Esophagus mucosa (tissue), 1 donor: Measurements from ENCODE around the gene ACAA2. TPM values are rescaled to one million over a fixed set of nuclear protein-coding genes. Genes with fewer than 3 reads are reported as not detected.
A peak's percentile ranks its signal among the peaks of the same experiment; 100 is the strongest.

ENCODE experiments used
- ATAC-seq: fragments of 200-7000 bp; cut with Tn5 transposase; one replicate; pipeline ENCODE4 v1.9.1; 2020
- total RNA-seq: library from RNA; stranded (reverse); gene quantifications from one replicate; pipeline ENCODE4 v1.2.4, GENCODE V29; 2023
- donor health status: DM: yes; HTN: yes; CAD: no.

ACAA2 gene
- total RNA-seq, 1 donor from 2014 or later, result 27.6 TPM

DNA sequence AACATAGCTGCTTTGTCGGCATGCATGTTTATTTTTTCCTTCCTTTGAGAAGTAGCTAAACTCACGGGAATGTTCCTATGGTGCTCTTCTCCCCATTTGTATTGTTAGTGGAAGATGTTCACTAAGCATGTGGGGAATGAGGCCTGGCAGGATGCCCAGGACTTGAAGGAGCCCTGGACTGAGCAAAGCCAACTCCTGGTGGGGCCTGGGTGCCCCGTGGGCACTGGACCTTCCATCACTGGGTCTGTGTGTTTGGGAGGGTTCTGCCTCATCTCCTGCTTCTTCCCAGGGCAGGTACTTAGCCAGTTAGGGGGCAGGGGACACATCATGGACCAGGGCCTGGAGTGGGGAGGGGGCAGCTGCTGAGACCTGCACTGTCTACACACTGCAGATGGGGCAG lies 49.3 kb downstream of the ACAA2 start:
- no peak for ATAC-seq

GRCh38 chr18:49763590-49763989 lies 49.7 kb downstream of the ACAA2 start:
- no peak for ATAC-seq

DNA sequence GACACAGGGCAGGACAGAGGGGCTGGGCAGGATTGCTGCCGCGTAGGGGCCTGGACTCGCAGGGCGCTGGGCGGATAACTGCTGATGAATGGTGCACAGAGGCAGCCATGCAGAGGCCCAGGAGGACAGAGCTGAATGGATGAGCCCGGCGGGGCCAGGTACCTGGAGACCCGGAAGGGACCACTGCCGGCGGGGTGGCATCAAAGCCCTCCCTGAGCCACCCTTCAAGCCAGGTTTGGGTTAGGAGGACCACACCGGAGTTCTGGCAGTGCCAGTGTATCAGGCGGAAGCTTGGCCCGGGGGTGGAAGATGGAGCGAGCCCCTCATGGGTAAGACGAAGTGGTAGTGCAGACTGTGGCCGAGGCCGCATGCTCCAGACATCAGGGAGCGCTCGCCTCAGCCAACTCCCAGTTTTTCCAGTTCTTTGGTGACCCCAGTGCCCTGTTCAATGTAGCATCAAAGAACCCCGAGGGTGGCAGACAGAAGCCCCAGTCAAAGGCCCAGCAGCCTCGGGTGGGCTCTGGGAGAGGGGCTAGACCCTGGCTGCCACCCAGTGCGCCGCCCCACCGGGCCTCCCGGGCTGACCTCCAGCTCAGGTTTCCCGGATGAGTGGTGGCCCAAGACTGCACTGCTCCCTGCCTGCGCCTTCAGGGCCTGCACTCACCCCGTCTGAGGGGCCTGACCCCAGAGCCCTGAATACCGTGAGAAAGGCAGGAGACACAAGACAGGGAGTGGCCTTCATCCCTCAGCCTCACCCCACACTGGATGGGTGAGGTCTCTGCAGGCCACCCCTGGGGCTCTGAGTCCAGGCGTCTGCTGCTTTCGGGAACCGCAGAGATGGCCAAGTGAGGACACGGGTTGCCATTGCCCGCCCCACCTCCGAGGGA lies 50.9 kb downstream of the ACAA2 start:
- ATAC-seq, result no peak

GRCh38 chr18:49761771-49762170 lies 51.6 kb downstream of the ACAA2 start:
- no peak for ATAC-seq

- no peak for ATAC-seq
These were observed 55.1 kb downstream of the ACAA2 start for GRCh38 chr18:49758263-49758610.

GRCh38 chr18:49757513-49758262 lies 55.6 kb downstream of the ACAA2 start:
- peak; percentile 31 for ATAC-seq

- ATAC-seq, result no peak
These were observed 56.5 kb downstream of the ACAA2 start for GRCh38 chr18:49756671-49757362.

DNA sequence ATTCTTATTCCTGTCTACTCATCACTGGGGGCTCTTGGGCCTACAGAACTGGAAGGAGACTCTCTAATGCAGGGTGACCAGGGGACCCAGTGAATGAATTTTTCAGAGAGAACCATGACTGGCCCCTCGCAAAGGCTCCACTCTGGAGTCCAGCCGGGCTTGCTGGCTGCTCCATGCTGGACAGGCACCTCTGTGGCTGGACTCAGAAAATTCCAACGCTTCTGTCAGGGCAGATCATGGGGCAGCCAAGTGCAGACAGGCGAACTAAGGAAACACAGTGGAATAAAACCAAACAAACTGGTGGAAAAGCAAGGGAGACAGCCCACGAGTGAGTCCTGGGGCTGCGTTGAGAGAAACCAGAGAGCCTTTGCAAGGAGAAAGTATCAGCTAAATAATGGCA lies 57.2 kb downstream of the ACAA2 start:
- ATAC-seq, result no peak

DNA sequence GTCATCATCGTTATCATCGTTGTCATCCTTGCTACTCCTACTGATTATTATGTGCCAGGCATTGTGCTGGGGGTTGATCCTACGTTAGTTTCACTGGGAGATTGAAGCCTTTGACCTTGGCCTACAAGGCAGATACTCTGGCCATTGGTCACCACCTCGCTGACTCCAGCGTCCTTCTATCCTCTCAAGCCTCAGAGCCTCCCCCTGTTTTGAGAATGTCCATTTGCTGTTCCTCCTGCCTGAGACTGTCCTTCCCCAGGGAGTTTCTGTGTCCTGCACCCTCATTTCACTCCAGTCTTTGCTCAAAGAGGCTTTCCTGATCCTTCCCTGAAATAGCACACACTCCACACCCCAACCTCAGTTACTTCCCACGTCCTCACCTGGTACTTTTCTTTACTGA lies 57.8 kb downstream of the ACAA2 start:
- no peak for ATAC-seq

GRCh38 chr18:49754866-49755265 lies 58.5 kb downstream of the ACAA2 start:
- no peak for ATAC-seq

DNA sequence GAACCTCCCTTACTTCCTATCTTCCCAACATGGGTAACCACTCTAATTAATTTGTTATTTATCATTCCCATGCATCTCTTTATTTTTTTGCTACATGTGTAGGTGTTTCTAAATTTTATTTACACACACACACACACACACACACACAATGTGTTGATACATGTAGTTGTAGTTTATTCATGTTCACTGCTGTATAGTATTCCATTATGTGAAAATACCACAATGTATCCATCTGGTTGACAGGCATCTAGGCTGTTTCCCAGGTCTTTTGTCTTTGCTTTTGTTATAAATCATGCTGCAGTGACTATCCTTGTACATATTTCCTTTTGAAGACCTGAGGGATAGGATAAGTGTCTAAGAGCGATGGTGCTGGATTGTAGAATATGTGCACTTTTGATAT lies 59.7 kb downstream of the ACAA2 start:
- ATAC-seq, result no peak

DNA sequence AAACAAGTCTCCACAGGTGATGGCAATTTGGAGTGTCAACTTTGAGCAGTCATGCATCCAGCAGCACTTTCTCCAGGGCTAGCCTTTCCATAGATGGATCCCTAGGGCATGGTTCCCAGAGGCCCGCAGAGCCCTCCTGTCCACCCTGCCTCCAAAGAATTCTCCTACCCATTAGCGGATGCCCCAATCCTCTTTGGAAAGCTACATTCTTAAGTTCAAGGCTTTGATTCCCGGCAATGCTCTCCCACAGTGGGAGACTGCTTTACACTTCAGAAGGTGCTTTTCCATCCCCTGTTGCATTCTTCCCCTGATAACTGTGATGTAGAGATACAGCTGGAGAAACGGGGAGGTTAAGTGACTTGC lies 61.3 kb downstream of the ACAA2 start:
- ATAC-seq, result no peak

GRCh38 chr18:49751427-49752094 lies 61.8 kb downstream of the ACAA2 start:
- ATAC-seq, result peak; percentile 29

DNA sequence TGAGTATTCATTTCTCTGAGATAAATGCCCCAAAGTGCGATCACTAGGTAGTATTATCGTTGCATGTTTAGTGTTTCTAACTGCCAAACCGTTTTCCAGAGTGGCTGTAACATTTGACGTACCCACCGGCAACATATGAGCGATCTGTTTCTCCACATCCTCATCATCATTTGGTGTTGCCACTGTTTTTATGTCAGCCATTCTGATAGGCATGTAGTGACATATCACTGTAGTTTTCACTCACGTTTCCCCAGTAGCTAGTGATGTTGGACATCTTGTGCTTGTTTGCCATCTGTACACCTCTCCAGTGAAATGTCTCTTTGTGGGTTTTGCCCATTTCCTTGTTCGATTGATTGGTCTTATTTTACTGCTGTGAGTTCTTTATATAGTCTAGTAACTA lies 63.8 kb downstream of the ACAA2 start:
- ATAC-seq, result no peak

DNA sequence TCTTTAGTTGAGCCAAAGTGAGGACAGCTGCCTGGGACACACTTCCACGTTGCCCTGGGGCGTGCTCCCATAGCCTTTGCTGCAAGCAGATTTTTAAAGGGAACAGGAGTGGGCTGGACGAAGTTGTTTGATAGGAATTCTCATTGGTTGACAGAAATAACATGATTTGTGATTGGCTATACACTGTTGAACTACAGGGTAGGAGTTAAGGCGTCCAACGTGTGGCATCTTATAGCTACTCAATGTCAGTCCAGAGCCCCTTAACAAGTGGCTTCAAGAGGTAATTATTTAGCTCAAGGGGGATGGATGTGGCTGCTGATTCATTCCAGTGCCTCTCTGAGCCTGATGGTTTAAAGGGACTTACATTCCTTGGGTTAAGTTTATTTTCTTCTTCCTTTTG lies 65.5 kb downstream of the ACAA2 start:
- no peak for ATAC-seq

DNA sequence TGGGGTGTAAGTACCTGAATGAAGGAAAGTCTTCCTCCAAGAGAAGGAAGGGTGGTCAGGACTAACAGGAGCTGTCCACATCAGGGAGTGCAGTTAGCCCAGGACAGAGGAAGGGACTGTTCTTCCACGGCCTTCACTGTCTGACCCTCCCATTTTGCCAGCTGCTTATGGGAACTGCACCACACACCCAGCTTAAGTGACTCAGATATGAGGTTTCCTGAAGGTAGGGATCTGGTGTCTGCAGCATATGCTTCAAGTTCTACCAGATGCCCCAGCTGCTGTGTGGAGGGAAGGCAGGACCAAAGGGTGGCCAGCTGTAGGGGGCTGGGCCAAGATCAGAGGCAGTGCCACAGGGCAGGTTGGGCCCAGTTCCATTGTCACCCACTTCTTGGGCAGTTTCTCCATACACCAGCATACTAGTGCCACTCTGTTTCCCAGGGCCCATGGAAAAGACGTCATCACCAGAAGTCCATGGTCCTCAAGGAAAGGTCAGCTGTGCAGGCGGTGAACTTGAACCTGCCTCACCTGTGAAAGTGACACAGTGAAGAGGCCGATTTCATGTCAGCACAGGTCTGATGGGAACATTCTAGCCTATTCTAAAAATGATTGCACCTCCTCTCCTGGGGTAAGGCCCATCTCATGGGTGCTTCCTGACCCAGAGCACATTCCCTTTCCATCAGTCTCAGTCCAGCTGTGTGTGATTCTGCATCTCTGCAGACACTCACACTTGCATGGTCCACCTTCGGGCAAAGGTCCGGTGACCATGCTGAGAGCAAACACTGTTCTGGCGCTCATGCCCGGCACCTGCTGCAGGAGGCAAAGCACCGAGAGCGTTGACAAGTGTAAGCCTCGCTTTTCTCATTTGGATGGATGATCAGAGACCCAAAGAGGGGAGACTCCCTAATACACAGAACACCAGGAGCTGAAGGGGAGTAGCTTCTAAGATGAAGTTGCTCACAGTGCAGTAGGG lies 68.0 kb downstream of the ACAA2 start:
- peak; percentile 33 for ATAC-seq

GRCh38 chr18:49744376-49745008 lies 68.8 kb downstream of the ACAA2 start:
- ATAC-seq, result no peak

- ATAC-seq, result no peak
These were observed 70.2 kb downstream of the ACAA2 start for GRCh38 chr18:49743117-49743567.

DNA sequence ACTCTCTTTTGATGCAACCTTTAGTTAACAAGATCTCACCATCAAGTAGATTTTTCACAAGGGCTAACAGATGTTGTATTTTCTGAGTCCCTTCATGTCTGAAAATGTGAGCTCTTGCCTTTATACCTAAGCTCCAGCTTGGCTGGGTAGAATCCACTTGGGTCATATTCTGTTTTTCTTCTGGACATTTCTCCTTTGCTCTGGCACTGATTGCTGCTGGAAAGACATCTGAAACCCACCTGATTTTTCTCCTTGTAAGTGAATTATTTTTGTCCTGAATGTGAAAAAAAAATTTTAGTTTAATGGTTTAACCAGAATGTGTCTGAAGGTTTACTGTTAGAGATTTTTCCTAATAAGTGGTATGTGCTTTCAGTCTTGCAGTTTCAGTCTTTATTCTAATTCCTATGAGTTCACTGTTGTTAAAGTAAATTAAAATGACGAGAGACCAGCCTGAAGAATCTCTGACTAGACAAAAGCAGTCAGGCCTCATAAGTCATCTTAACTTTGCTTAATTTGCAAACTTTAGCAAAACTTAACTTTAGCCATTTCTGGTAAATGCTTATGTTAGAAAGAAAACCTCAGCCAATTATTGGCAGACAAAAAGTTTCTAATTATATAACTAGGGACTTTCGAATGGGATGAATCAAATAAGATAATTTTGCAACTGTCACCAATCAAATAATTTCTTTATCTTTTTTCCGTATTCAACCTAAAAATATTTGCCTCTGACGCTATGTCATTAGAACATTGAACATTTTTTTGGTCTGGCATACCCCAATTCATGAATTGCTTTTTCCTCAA lies 70.8 kb downstream of the ACAA2 start:
- no peak for ATAC-seq

- no peak for ATAC-seq
These were observed 74.1 kb downstream of the ACAA2 start for GRCh38 chr18:49739275-49739674.
